Stimulated activated CD8-positive, alpha-beta memory T cell treated with anti-CD3 and anti-CD28 coated beads, Interleukin-4, amount 100 ng/mL, for 48 hours (primary cell): ENCODE results near the gene RNF2.
"Not testable (repeated sequence)": the region's sequence is repeated elsewhere in the genome, so short reads cannot be mapped to it uniquely, and the experiment has no call there.

Source experiments
- DNase-seq: peaks from one replicate; pipeline ENCODE4 v3.0.0-alpha.2; 2020

RNF2 gene

GRCh38 chr1:185044981-185045813, at the start of gene RNF2:
Gene RNF2 (plus strand): TSS chr1:185045558. CDS start chr1:185087554, 41,996 bp downstream.
- peak; percentile 83 for DNase-seq

- DNase-seq: not testable (repeated sequence)
Measured at GRCh38 chr1:184999974-185000373, 45.4 kb upstream of the RNF2 start.

- not testable (repeated sequence) for DNase-seq
Measured at GRCh38 chr1:185001312-185001880, 44.0 kb upstream of the RNF2 start.

- DNase-seq: no peak
Measured at GRCh38 chr1:185008838-185009237, 36.5 kb upstream of the RNF2 start.

- DNase-seq: no peak
Measured at GRCh38 chr1:185010361-185010760, 35.0 kb upstream of the RNF2 start.

GRCh38 chr1:185014941-185015340, 30.4 kb upstream of the RNF2 start:
- DNase-seq: no peak

- no peak for DNase-seq
Measured at GRCh38 chr1:185015631-185016030, 29.7 kb upstream of the RNF2 start.

GRCh38 chr1:185016880-185017279, 28.5 kb upstream of the RNF2 start:
- DNase-seq: no peak

- no peak for DNase-seq
Measured at GRCh38 chr1:185017338-185017737, 28.0 kb upstream of the RNF2 start.

GRCh38 chr1:185017966-185018365, 27.4 kb upstream of the RNF2 start:
- DNase-seq: no peak

- no peak for DNase-seq
Measured at GRCh38 chr1:185027252-185027882, 18.0 kb upstream of the RNF2 start.

GRCh38 chr1:185033686-185034085, 11.7 kb upstream of the RNF2 start:
- DNase-seq: no peak

GRCh38 chr1:185035258-185035657, 10.1 kb upstream of the RNF2 start:
- DNase-seq: no peak

- no peak for DNase-seq
Measured at GRCh38 chr1:185038813-185039376, 6.5 kb upstream of the RNF2 start.

GRCh38 chr1:185039726-185040407, 5.5 kb upstream of the RNF2 start:
- DNase-seq: no peak

- DNase-seq: no peak
Measured at GRCh38 chr1:185040408-185040735, 5.0 kb upstream of the RNF2 start.

GRCh38 chr1:185041742-185042141, 3.6 kb upstream of the RNF2 start:
- DNase-seq: no peak

GRCh38 chr1:185042737-185043136, 2.6 kb upstream of the RNF2 start:
- DNase-seq: no peak

GRCh38 chr1:185044387-185044786, 971 bp upstream of the RNF2 start:
- DNase-seq: no peak

- DNase-seq: peak; percentile 58
Measured at GRCh38 chr1:185045814-185046492, 595 bp downstream of the RNF2 start.

GRCh38 chr1:185046668-185047067, 1.3 kb downstream of the RNF2 start:
- no peak for DNase-seq

GRCh38 chr1:185049670-185050069, 4.3 kb downstream of the RNF2 start:
- no peak for DNase-seq
